ENCODE data around the gene KCTD13. TPM values are rescaled to one million over a fixed set of nuclear protein-coding genes. Genes with fewer than 3 reads are reported as not detected.
A peak's percentile ranks its signal among the peaks of the same experiment; 100 is the strongest.
"Not testable (repeated sequence)": the region's sequence is repeated elsewhere in the genome, so short reads cannot be mapped to it uniquely, and the experiment has no call there.

The KCTD13 gene
- total RNA-seq, 1 donor from 2014 or later = 15.7 TPM

DNA sequence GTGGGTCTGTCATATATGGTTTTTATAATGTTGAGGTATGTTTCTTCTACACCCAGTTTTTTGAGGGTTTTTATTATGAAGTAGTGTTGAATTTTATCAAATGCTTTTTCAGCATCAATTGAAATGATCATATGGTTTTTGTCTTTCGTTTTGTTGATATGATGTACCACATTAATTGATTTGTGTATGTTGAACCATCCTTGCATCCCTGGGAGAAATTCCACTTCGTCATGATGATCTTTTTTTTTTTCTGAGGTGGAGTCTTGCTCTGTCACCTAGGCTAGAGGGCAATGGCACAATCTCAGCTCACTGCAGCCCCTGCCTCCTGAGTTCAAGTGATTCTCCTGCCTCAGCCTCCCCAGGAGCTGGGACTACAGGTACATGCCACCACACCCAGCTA, 21.9 kb upstream of the KCTD13 start:
- peak; percentile 14 for DNase-seq (ENCODE audit: low spot score)

GRCh38 chr16:29943846-29944799, 18.1 kb upstream of the KCTD13 start:
- peak; percentile 37 for DNase-seq (ENCODE audit: low spot score)

- no peak for DNase-seq (ENCODE audit: low spot score)
Measured at GRCh38 chr16:29940656-29941055, 14.6 kb upstream of the KCTD13 start.

GRCh38 chr16:29931750-29932149, 5.7 kb upstream of the KCTD13 start:
- DNase-seq (ENCODE audit: low spot score) = not testable (repeated sequence)

DNA sequence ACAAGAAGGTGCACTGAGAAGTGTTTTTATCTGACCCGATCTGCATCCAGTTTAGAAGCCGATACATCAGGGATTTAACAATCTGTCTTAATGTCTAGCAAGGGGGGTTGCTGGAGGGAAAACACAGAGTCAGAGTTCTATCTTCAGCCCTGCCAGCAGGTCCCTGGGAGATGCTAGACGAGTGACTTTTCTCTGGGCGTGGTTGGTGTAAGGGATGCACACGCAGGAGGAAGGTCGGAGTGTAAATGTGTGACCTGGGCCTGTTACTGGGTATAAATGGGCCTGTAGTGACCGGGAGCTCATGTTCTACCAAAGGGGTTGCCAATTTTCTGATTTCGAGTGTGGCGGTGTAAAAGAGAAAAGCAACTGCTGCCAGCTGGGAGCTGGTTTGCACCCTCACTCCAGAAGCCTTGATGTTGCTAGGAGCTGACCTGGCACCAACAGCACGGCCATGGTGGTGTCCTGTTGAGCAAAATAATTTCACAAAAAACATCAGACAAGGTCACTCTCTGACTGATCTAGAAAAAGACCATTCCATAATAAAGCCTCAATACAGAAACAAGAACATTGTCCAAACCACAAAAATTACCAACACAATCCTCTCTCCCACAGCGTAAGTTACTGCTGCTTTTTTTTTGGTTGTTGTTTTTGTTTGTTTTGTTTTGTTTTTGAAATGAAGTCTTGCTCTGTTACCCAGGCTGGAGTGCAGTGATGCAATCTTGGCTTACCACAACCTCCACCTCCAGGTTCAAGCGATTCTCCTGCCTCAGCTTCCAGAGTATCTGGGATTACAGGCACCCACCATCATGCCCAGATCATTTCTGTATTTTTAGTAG, 1.3 kb upstream of the KCTD13 start:
- peak; percentile 24 for DNase-seq (ENCODE audit: low spot score)

- peak; percentile 83 for DNase-seq (ENCODE audit: low spot score)
Measured at GRCh38 chr16:29926711-29927052, 656 bp upstream of the KCTD13 start.

GRCh38 chr16:29925105-29925756, 795 bp downstream of the KCTD13 start:
- peak; percentile 57 for DNase-seq (ENCODE audit: low spot score)

- peak; percentile 57 for DNase-seq (ENCODE audit: low spot score)
Measured at GRCh38 chr16:29922986-29923501, 3.0 kb downstream of the KCTD13 start.

GRCh38 chr16:29922326-29922725, 3.7 kb downstream of the KCTD13 start:
- DNase-seq (ENCODE audit: low spot score) = no peak

DNA sequence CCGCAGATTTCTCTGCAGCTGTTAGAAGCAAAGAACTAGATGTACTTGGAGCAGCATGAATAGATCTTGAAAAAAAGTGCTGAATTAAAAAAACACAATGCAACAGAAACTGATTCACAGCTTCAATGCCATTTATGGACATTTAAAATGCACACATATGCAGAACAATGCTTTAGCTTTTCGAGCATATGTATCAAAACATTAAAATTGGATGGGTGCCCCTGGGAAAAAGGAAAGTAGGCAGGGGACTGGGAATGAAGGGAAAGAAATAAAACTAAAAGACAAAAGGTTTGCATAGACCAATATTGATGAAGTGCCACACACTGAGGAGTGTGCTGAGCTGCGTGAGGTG, 5.0 kb downstream of the KCTD13 start:
- no peak for DNase-seq (ENCODE audit: low spot score)

DNA sequence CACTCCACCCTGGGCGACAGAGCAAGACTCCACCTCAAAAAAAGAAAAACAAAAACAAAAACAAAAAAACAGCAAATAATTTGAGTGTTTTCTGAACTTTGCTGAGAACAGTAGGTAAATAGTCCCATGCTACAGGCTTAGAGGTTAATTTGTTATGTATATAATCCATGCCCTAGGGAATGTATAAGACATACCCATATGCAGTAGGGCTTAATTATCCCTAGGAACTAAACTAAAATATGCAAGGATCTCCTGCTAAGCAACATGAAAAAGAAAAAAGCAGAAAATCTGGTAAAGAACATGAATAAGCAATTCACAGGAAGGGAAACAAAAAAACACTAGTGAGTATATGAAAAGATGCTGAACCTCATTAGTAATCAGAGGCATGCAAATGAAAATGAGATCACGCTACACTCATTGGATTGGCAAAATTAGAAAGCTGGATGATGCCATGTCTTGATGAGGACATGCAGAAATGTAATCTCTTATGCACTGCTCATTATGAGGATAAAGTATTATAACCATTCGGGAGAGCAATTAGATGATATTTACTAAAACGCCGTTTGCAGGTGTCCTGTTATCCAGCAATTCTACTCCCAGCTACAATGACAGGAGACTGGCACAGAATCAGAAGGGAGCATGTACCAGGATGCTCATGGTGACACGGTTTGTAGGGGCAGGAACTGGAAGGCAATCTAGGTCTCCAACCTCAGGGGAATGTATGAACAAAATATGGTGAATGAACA, 5.6 kb downstream of the KCTD13 start:
- no peak for DNase-seq (ENCODE audit: low spot score)

GRCh38 chr16:29916979-29917378, 9.0 kb downstream of the KCTD13 start:
- no peak for DNase-seq (ENCODE audit: low spot score)

DNA sequence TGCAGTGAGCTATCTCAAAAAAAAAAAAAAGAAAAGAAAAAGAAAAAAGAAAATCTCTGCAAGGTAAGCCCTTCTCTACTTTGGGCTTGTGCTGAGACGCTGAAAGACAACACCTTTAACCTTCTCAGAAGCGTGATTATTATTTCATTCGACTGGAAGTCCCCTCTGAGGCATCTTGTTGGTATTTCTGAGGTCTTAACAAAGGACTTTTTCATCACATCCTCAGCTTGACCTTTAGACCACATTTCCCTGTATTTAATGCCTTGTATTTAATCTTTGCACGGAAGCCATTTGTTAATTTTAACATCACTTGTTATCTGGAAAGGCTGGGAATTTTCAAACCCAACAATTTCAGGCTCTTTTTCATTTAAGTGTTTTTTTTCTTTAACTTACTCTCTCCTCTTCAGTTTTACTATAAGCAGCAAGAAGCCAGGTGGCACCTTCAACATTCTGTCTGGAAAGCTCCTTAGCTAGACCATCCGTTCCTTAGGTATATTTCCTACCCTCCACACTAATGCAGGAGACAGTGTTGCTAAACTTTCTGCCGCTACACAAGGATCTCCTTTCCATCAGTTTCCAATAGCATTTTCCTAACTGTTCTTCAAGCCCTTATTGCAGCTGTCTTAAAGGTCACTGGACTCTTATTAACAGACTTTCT, 10.3 kb downstream of the KCTD13 start:
- DNase-seq (ENCODE audit: low spot score) = no peak

- DNase-seq (ENCODE audit: low spot score) = no peak
Measured at GRCh38 chr16:29913514-29913913, 12.5 kb downstream of the KCTD13 start.

DNA sequence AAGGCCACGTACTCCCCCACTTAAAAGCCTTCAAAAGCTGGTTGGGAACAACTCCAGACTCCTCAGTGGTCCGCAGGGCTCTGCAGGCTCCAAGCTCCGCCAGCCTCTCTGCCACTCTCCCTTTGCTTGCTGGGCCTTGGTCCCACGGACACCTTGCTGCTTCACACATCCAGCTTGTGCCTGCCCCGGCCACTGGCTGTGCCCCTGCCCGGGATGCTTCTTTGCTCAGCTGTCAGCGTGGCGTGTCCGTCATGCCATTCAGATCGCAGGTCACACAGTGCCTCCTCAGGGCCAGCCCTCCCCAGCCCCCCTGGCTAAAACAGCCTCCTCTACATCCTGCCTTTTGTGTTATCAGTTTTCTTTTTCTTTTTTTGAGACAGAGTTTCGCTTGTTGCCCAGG, 13.9 kb downstream of the KCTD13 start:
- DNase-seq (ENCODE audit: low spot score) = no peak

GRCh38 chr16:29911676-29912010, 14.4 kb downstream of the KCTD13 start:
- DNase-seq (ENCODE audit: low spot score) = no peak

GRCh38 chr16:29910819-29911675, 15.0 kb downstream of the KCTD13 start:
- no peak for DNase-seq (ENCODE audit: low spot score)

DNA sequence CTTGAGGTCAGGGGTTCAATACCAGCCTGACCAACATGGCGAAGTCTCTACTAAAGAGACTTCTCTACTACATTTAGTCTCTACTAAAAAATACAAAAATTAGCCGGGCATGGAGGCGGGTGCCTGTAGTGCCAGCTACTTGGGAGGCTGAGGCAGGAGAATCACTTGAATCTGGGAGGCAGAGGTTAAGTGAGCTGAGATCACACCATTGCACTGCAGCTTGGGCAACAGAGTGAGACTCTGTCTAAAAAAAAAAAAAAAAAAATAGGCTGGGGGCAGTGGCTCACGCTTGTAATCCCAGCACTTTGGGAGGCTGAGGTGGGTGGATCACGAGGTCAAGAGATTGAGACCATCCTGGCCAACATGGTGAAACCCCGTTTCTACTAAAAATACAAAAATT, 16.2 kb downstream of the KCTD13 start:
- not testable (repeated sequence) for DNase-seq (ENCODE audit: low spot score)

DNA sequence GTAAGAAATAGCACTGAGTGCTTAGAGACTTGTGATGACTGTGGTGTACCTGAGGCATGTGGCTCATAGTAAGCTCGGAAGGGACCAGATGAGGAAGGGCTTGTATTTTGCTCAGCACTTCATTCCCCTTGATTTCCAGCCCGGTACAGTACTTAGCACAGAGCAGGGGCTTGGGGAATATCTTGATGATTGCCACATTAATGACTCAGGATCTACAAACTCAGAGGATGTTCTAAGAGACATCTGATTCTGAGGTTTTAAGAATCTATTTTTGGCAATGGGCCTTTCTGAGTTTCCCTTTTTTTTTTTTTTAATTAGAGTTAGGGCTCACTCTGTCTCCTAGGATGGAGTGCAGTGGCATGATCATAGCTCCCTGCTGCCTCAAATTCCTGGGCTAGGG, 16.6 kb downstream of the KCTD13 start:
- no peak for DNase-seq (ENCODE audit: low spot score)

Data from mesenteric fat pad (tissue), 1 donor.